HepG2 (cell line): Measurements from ENCODE around the gene XAF1. TPM values are rescaled to one million over a fixed set of nuclear protein-coding genes. Genes with fewer than 3 reads are reported as not detected.

Source experiments
- ATF2 ChIP-seq: sonication (generic); formaldehyde crosslinking; IDR thresholded peaks from 2 replicates; pipeline ENCODE4 v1.4.0; 2020; ENCODE audit warnings: missing genetic modification reagents
- CEBPG ChIP-seq: IDR thresholded peaks from 2 replicates; pipeline ENCODE4 v1.6.1; 2016
- PBX3 ChIP-seq: sonication (generic); formaldehyde crosslinking; IDR thresholded peaks from 2 replicates; pipeline ENCODE4 v1.8.1; 2023; ENCODE audit warnings: missing genetic modification reagents, inconsistent platforms, borderline replicate concordance
- ZNF572 ChIP-seq: sonication (generic); formaldehyde crosslinking; IDR thresholded peaks from 2 replicates; pipeline ENCODE4 v1.5.1; 2020; ENCODE audit warnings: mild to moderate bottlenecking, missing genetic modification reagents
- ZNF646 ChIP-seq: sonication (generic); formaldehyde crosslinking; IDR thresholded peaks from 2 replicates; pipeline ENCODE4 v1.9.0; 2021; ENCODE audit warnings: mild to moderate bottlenecking, missing genetic modification reagents
- ZNF724P ChIP-seq: sonication (generic); formaldehyde crosslinking; IDR thresholded peaks from 2 replicates; pipeline ENCODE4 v1.8.0; 2022; ENCODE audit warnings: missing genetic modification reagents, borderline replicate concordance
- polyA plus RNA-seq, 8 experiments: library from polyadenylated mRNA; depleted of rRNA in 3 of 8; stranded (reverse) in 7 of 8; unstranded in 1 of 8; fragments of >200 nt; fragmentation: Illumina TruSeq in 4 of 8; extraction: Trizol in 4 of 8; gene quantifications; 2 replicates each; pipeline versions ENCODE4 v1.2.1 to v1.2.3, GENCODE V29; 2011 to 2016; ENCODE audit warnings: low read depth in 4 of 8, missing spikeins in 1 of 8, mixed read lengths in 1 of 8; ENCODE audit not compliant: insufficient read depth in 1 of 8
- total RNA-seq, 5 experiments: library from RNA; depleted of rRNA; stranded (reverse); fragments of >200 nt; fragmentation: Illumina TruSeq; extraction: Trizol; gene quantifications; 2 replicates each; pipeline ENCODE4 v1.2.3, GENCODE V29; 2016; ENCODE audit warnings: low read depth in 1 of 5

The XAF1 gene
- total and polyA plus RNA-seq, 2 of the 13 experiments (the other 11 are each of a cell fraction or from before 2014, with no cell fraction given): 1.2 to 2.4 TPM

GRCh38 chr17:6796887-6797490, 41.1 kb downstream of the XAF1 start (continued):
- TF ChIP-seq ZNF646 (CRISPR knock-in tag) (no peak), CEBPG (CRISPR knock-in tag) (no peak), ZNF572 (no peak), ZNF724P (CRISPR knock-in tag) (no peak), ATF2 (no peak), PBX3 (CRISPR knock-in tag) (no peak)
